Activated naive CD8-positive, alpha-beta T cell treated with anti-CD3 and anti-CD28 coated beads, Interleukin-2, amount 50 U/mL, for 16 hours (primary cell): Measurements from ENCODE around the gene PTBP1.

ENCODE experiments used
- DNase-seq: peaks from one replicate; pipeline ENCODE4 v3.0.0-alpha.2; 2020; ENCODE audit warnings: low read depth, low spot score

Gene PTBP1

GRCh38 chr19:796692-797527, at the start of gene PTBP1:
TSS of gene PTBP1 (plus strand) at chr19:797452. CDS start at chr19:797498, 46 bp downstream.
- DNase-seq = peak; percentile 98

GRCh38 chr19:748274-748598, 49.0 kb upstream of the PTBP1 start:
- no peak for DNase-seq

GRCh38 chr19:749811-750210, 47.4 kb upstream of the PTBP1 start:
- no peak for DNase-seq

- no peak for DNase-seq
Observed at GRCh38 chr19:750640-751423, 46.4 kb upstream of the PTBP1 start, which contains the start of gene MISP. TSS of gene MISP (plus strand) at chr19:751112. CDS start at chr19:756947, 5,835 bp downstream.

GRCh38 chr19:751501-752341, 45.5 kb upstream of the PTBP1 start:
- DNase-seq = no peak

- DNase-seq = no peak
Observed at GRCh38 chr19:752652-753517, 44.4 kb upstream of the PTBP1 start.

- no peak for DNase-seq
Observed at GRCh38 chr19:754530-754929, 42.7 kb upstream of the PTBP1 start.

- no peak for DNase-seq
Observed at GRCh38 chr19:755063-755462, 42.2 kb upstream of the PTBP1 start.

GRCh38 chr19:756236-756635, 41.0 kb upstream of the PTBP1 start:
- no peak for DNase-seq

- no peak for DNase-seq
Observed at GRCh38 chr19:756821-757688, 40.2 kb upstream of the PTBP1 start.

- DNase-seq = no peak
Observed at GRCh38 chr19:757811-758668, 39.2 kb upstream of the PTBP1 start.

- DNase-seq = no peak
Observed at GRCh38 chr19:763181-763580, 34.1 kb upstream of the PTBP1 start.

- no peak for DNase-seq
Observed at GRCh38 chr19:763869-764268, 33.4 kb upstream of the PTBP1 start.

GRCh38 chr19:764301-764700, 33.0 kb upstream of the PTBP1 start:
- DNase-seq = no peak

GRCh38 chr19:765179-765738, 32.0 kb upstream of the PTBP1 start:
- DNase-seq = no peak

- DNase-seq = no peak
Observed at GRCh38 chr19:768424-768823, 28.8 kb upstream of the PTBP1 start.

- no peak for DNase-seq
Observed at GRCh38 chr19:769616-770015, 27.6 kb upstream of the PTBP1 start.

- no peak for DNase-seq
Observed at GRCh38 chr19:771332-771785, 25.9 kb upstream of the PTBP1 start.

- DNase-seq = no peak
Observed at GRCh38 chr19:772063-772462, 25.2 kb upstream of the PTBP1 start.
